Neural progenitor cell (in vitro differentiated cells): ENCODE results near the gene TAS1R1. TPM values are rescaled to one million over a fixed set of nuclear protein-coding genes. Genes with fewer than 3 reads are reported as not detected.
"Not testable (repeated sequence)": the region's sequence is repeated elsewhere in the genome, so short reads cannot be mapped to it uniquely, and the experiment has no call there.

ENCODE experiments used
- DNase-seq: peaks from one replicate; pipeline ENCODE4 v3.0.0-alpha.2; 2016; ENCODE audit warnings: low spot score
- H2AFZ ChIP-seq: fragments of 200-600 bp; sonication (generic); replicated peaks from 2 replicates; pipeline ENCODE4 v1.6.1; 2016; ENCODE audit warnings: antibody characterized with exemption
- H3F3A ChIP-seq: fragments of 200-600 bp; sonication (generic); 2 replicates; pipeline ENCODE4 v1.6.1; 2016; ENCODE audit warnings: antibody characterized with exemption, low read depth
- H3K27ac ChIP-seq: fragments of 200-600 bp; sonication (generic); 2 replicates; pipeline ENCODE4 v1.5.1; 2016; ENCODE audit warnings: mild to moderate bottlenecking
- H3K27me3 ChIP-seq: fragments of 200-600 bp; sonication (generic); 2 replicates; pipeline ENCODE4 v1.6.1; 2016; ENCODE audit warnings: mild to moderate bottlenecking, moderate library complexity
- H3K36me3 ChIP-seq: fragments of 200-600 bp; sonication (generic); 2 replicates; pipeline ENCODE4 v1.5.1; 2016
- H3K4me1 ChIP-seq: fragments of 200-600 bp; sonication (generic); 2 replicates; pipeline ENCODE4 v1.6.1; 2016; ENCODE audit warnings: mixed run types
- H3K4me2 ChIP-seq: fragments of 200-600 bp; sonication (generic); 2 replicates; pipeline ENCODE4 v1.6.1; 2016
- H3K4me3 ChIP-seq: fragments of 200-600 bp; sonication (generic); 2 replicates; pipeline ENCODE4 v1.5.1; 2016
- H3K79me2 ChIP-seq: fragments of 200-600 bp; sonication (generic); 2 replicates; pipeline ENCODE4 v1.6.1; 2016; ENCODE audit warnings: low read depth
- H3K9ac ChIP-seq: fragments of 200-600 bp; sonication (generic); 2 replicates; pipeline ENCODE4 v1.6.1; 2016
- H3K9me3 ChIP-seq: fragments of 200-600 bp; sonication (generic); 2 replicates; pipeline ENCODE4 v1.5.1; 2016; ENCODE audit warnings: low read depth
- H4K20me1 ChIP-seq: fragments of 200-600 bp; sonication (generic); 2 replicates; pipeline ENCODE4 v1.6.1; 2016; ENCODE audit warnings: low read depth
- H3K27ac Mint-ChIP-seq: 3 replicates; pipeline ENCODE4 v1.8.0; 2021; ENCODE audit warnings: mixed read lengths
- H3K27me3 Mint-ChIP-seq: 2 replicates; pipeline ENCODE4 v1.8.0; 2022; ENCODE audit warnings: low read depth, mild to moderate bottlenecking, inconsistent platforms, moderate library complexity, mixed read lengths; ENCODE audit not compliant: insufficient read depth
- H3K36me3 Mint-ChIP-seq: 3 replicates; pipeline ENCODE4 v1.8.0; 2021; ENCODE audit warnings: mixed read lengths
- H3K4me1 Mint-ChIP-seq: 3 replicates; pipeline ENCODE4 v1.8.0; 2021; ENCODE audit warnings: mixed read lengths
- H3K4me3 Mint-ChIP-seq: 3 replicates; pipeline ENCODE4 v1.8.0; 2021; ENCODE audit warnings: mild to moderate bottlenecking, moderate library complexity, mixed read lengths
- H3K9me3 Mint-ChIP-seq: 3 replicates; pipeline ENCODE4 v1.8.0; 2020; ENCODE audit warnings: mixed read lengths
- CTCF ChIP-seq: fragments of 200-600 bp; sonication (generic); IDR thresholded peaks from 2 replicates; pipeline ENCODE4 v1.5.1; 2017; ENCODE audit warnings: antibody characterized with exemption, mild to moderate bottlenecking
- EZH2 ChIP-seq: fragments of 200-600 bp; sonication (generic); IDR thresholded peaks from 2 replicates; pipeline ENCODE4 v1.6.1; 2017; ENCODE audit warnings: antibody characterized with exemption, mild to moderate bottlenecking, moderate library complexity
- EZH2phosphoT487 ChIP-seq: fragments of 200-600 bp; sonication (generic); IDR thresholded peaks from 2 replicates; pipeline ENCODE4 v1.6.1; 2017; ENCODE audit warnings: antibody characterized with exemption
- total RNA-seq: library from RNA; depleted of rRNA; stranded (reverse); fragments of >200 nt; gene quantifications from 2 replicates; pipeline ENCODE4 v1.2.3, GENCODE V29; 2015; ENCODE audit warnings: low replicate concordance

Gene TAS1R1
- total RNA-seq, 1 donor from 2014 or later = not detected

GRCh38 chr1:6596886-6597776 lies 42.0 kb downstream of the TAS1R1 start:
- Mint-ChIP-seq H3K9me3 (no peaks in the 10 kb centered on the region), H3K4me1 (peaks cover 20% of the 10 kb centered on the region), H3K36me3 (peaks cover 6% of the 10 kb centered on the region), H3K27ac (no peak overlapping the region), H3K27me3 (peaks cover 7% of the 10 kb centered on the region), H3K4me3 (no peak overlapping the region)
- no peaks in the 10 kb centered on the region for H3K36me3 ChIP-seq
- DNase-seq = no peak
- peaks cover 40% of the 10 kb centered on the region for H4K20me1 ChIP-seq
- H3K4me2 ChIP-seq = no peak overlapping the region
- TF ChIP-seq EZH2phosphoT487 (no peak), CTCF (no peak), EZH2 (no peak)
- peaks cover 19% of the 10 kb centered on the region for H3K27me3 ChIP-seq
- no peaks in the 10 kb centered on the region for H3K9me3 ChIP-seq
- no peak overlapping the region for H3K4me3 ChIP-seq
- no peak overlapping the region for H3K27ac ChIP-seq
- H3F3A ChIP-seq = peaks cover 13% of the 10 kb centered on the region
- H2AFZ ChIP-seq = no peak overlapping the region
- no peak overlapping the region for H3K9ac ChIP-seq
- H3K4me1 ChIP-seq = peaks cover 20% of the 10 kb centered on the region
- peaks cover 43% of the 10 kb centered on the region for H3K79me2 ChIP-seq

- no peaks in the 10 kb centered on the region for H3K9me3 Mint-ChIP-seq
- no peak for DNase-seq
- peaks cover 20% of the 10 kb centered on the region for H3K4me1 Mint-ChIP-seq
- H3K27ac Mint-ChIP-seq = no peak overlapping the region
- peaks cover 7% of the 10 kb centered on the region for H3K27me3 Mint-ChIP-seq
- peaks cover 23% of the 10 kb centered on the region for H3K27me3 ChIP-seq
- H3K9me3 ChIP-seq = no peaks in the 10 kb centered on the region
- no peak overlapping the region for H3K4me2 ChIP-seq
- H3K79me2 ChIP-seq = peaks cover 43% of the 10 kb centered on the region
- H2AFZ ChIP-seq = no peak overlapping the region
- no peak overlapping the region for H3K27ac ChIP-seq
- no peak overlapping the region for H3K4me3 Mint-ChIP-seq
- no peak overlapping the region for H3K4me3 ChIP-seq
- H3K4me1 ChIP-seq = peaks cover 20% of the 10 kb centered on the region
- H3K9ac ChIP-seq = no peak overlapping the region
- peaks cover 19% of the 10 kb centered on the region for H3F3A ChIP-seq
- H3K36me3 Mint-ChIP-seq = peaks cover 6% of the 10 kb centered on the region
- peaks cover 40% of the 10 kb centered on the region for H4K20me1 ChIP-seq
- no peak for TF ChIP-seq EZH2phosphoT487
- TF ChIP-seq EZH2 = no peak
- TF ChIP-seq CTCF = no peak
- H3K36me3 ChIP-seq = no peaks in the 10 kb centered on the region
Observed at GRCh38 chr1:6597777-6598131, 42.6 kb downstream of the TAS1R1 start.

- Mint-ChIP-seq H3K27me3 (peaks cover 7% of the 10 kb centered on the region), H3K9me3 (no peaks in the 10 kb centered on the region), H3K4me1 (peaks cover 30% of the 10 kb centered on the region), H3K4me3 (peak overlapping the region; percentile 65), H3K36me3 (peaks cover 6% of the 10 kb centered on the region), H3K27ac (no peak overlapping the region)
- Histone ChIP-seq H4K20me1 (peaks cover 40% of the 10 kb centered on the region), H3K4me3 (no peak overlapping the region), H3K9ac (no peak overlapping the region), H3K4me1 (peaks cover 30% of the 10 kb centered on the region), H3K9me3 (no peaks in the 10 kb centered on the region), H2AFZ (no peak overlapping the region), H3K27me3 (peaks cover 23% of the 10 kb centered on the region), H3F3A (peaks cover 34% of the 10 kb centered on the region), H3K79me2 (peaks cover 43% of the 10 kb centered on the region), H3K4me2 (no peak overlapping the region), H3K36me3 (no peaks in the 10 kb centered on the region), H3K27ac (no peak overlapping the region)
- DNase-seq = no peak
- TF ChIP-seq CTCF (no peak), EZH2phosphoT487 (no peak), EZH2 (no peak)
Observed at GRCh38 chr1:6599141-6599975, 44.3 kb downstream of the TAS1R1 start.

GRCh38 chr1:6599991-6600390 lies 44.9 kb downstream of the TAS1R1 start:
- Histone ChIP-seq H3F3A (peaks cover 41% of the 10 kb centered on the region), H3K4me3 (peak overlapping the region; percentile 65), H3K4me1 (peaks cover 33% of the 10 kb centered on the region), H3K4me2 (peak overlapping the region; percentile 99), H3K79me2 (peaks cover 43% of the 10 kb centered on the region), H4K20me1 (peaks cover 38% of the 10 kb centered on the region), H3K27me3 (peaks cover 23% of the 10 kb centered on the region)
- H3K9me3 ChIP-seq, H2AFZ ChIP-seq, H3K36me3 Mint-ChIP-seq, DNase-seq, H3K9ac ChIP-seq, H3K9me3 Mint-ChIP-seq, H3K27ac ChIP-seq, H3K27ac Mint-ChIP-seq, H3K36me3 ChIP-seq, H3K27me3 Mint-ChIP-seq: not testable (repeated sequence)
- Mint-ChIP-seq H3K4me1 (peaks cover 33% of the 10 kb centered on the region), H3K4me3 (peak overlapping the region; percentile 96)
